SH-SY5Y (cell line): ENCODE measurements around the gene SLC4A7.

Experiments
- GATA2 ChIP-seq: IDR thresholded peaks from 2 replicates; pipeline ENCODE4 v1.6.1; 2011; ENCODE audit warnings: mild to moderate bottlenecking, low read depth, low read length
- GATA3 ChIP-seq: IDR thresholded peaks from 2 replicates; pipeline ENCODE4 v1.6.1; 2011; ENCODE audit warnings: low read depth, mild to moderate bottlenecking, low read length, moderate library complexity

GRCh38 chr3:27467545-27467944 lies 16.6 kb downstream of the SLC4A7 start:
- TF ChIP-seq GATA2 (no peak), GATA3 (no peak)
